Naive B cell (primary cell): ENCODE results near the gene PLPPR2. TPM values are rescaled to one million over a fixed set of nuclear protein-coding genes. Genes with fewer than 3 reads are reported as not detected.
"Not testable (repeated sequence)": the region's sequence is repeated elsewhere in the genome, so short reads cannot be mapped to it uniquely, and the experiment has no call there.

Source experiments
- ATAC-seq, 2 donors: fragments of 150-1000 bp; cut with Tn5 transposase; 2 replicates each; pipeline ENCODE4 v1.10.0; 2021; ENCODE audit warnings: low read depth in 2 of 2, mild to moderate bottlenecking in 2 of 2, moderate library complexity in 2 of 2
- DNase-seq: peaks from one replicate; pipeline ENCODE4 v3.0.0; 2022
- H3K27ac Mint-ChIP-seq, 6 donors: one replicate each; pipeline ENCODE4 v1.8.0; 2020 to 2022; ENCODE audit warnings: mild to moderate bottlenecking in 6 of 6, mixed read lengths in 6 of 6, moderate library complexity in 5 of 6, inconsistent platforms in 2 of 6
- H3K27me3 Mint-ChIP-seq, 3 donors: one replicate each; pipeline ENCODE4 v1.8.0; 2021 to 2022; ENCODE audit warnings: mixed read lengths in 3 of 3, mild to moderate bottlenecking in 1 of 3
- H3K36me3 Mint-ChIP-seq, 2 donors: one replicate each; pipeline ENCODE4 v1.8.0; 2020 to 2022; ENCODE audit warnings: mixed read lengths in 2 of 2, inconsistent platforms in 1 of 2, mild to moderate bottlenecking in 1 of 2
- H3K4me1 Mint-ChIP-seq, 3 donors: one replicate each; pipeline ENCODE4 v1.8.0; 2020 to 2022; ENCODE audit warnings: mixed read lengths in 3 of 3, inconsistent platforms in 1 of 3, mild to moderate bottlenecking in 1 of 3, moderate library complexity in 1 of 3
- H3K4me3 Mint-ChIP-seq, 8 donors: one replicate each; pipeline ENCODE4 v1.8.0; 2020 to 2022; ENCODE audit warnings: mild to moderate bottlenecking in 8 of 8, mixed read lengths in 8 of 8, moderate library complexity in 8 of 8, inconsistent platforms in 2 of 8
- H3K9me3 Mint-ChIP-seq, 7 donors: one replicate each; pipeline ENCODE4 v1.8.0; 2020 to 2022; ENCODE audit warnings: mixed read lengths in 7 of 7, mild to moderate bottlenecking in 5 of 7, inconsistent platforms in 2 of 7, moderate library complexity in 1 of 7
- polyA plus RNA-seq, 6 donors: library from polyadenylated mRNA; unstranded; fragments of 300-500 nt; fragmentation: Illumina TruSeq; gene quantifications; one replicate each; pipeline ENCODE4 v1.2.3, GENCODE V29; 2021; ENCODE audit warnings: low read depth in 6 of 6

The PLPPR2 gene
- polyA plus RNA-seq: under 1 TPM in 2 of 6 donors, not detected in 4; 0.56 to 0.69 TPM

DNA sequence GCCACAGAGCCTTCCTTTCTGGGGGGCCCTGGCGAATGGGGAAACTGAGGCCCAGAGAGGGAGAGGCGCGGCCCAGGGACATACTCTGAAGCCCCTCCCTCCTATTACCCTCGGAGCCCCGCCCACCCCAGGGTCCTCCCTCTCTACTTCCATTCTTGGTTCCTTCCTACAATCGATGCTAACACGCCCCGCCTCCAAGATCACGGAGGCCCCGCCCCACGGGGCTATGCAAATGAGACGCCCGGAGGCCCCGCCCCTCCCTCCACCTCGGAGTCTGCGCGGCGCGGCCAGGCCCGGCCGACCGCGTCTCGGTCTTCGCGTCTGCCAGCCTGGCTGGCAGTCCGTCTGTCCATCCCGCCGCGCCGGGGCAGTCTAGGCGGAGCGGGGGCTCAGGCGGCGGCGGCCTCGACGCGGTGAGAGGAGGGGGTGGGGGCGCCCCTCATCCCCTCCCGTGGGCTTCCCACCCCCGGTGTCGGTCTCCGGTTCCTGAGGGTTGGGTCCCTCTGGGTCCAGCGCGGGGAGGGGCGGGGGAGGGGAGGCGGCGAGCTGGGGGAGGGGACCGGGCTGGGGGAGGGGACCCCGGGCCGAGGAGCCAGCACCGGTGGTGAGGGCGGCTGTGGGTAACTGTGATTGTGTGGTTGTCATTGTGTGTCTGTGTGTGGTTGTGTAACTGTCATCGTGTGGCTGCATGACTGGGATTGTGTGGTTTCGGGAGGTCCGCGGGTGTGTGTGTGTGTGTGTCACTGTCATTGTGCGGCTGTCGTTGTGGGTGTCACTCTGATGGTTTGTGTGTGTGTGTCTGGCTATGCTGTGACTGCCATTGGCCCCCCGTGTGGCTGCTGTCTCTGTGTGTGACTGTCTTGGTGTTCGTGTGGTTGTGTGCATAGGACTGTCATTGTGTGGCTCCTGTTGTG lies at the start of gene PLPPR2:
TSS of gene PLPPR2 (plus strand) at position 273 of the 914 bp plus-strand sequence. CDS start 2,242 bp downstream, outside the sequence.
- H3K4me3 Mint-ChIP-seq: peak within 1 kb of the TSS; percentile 25 to 81 (median 72)
- DNase-seq (peak; percentile 69), ATAC-seq (peak; percentile 88 to 93)
- no peaks in the 10 kb centered on the region for H3K9me3 Mint-ChIP-seq
- H3K4me1 Mint-ChIP-seq: peaks cover 14 to 31% (median 16%) of the 10 kb centered on the region in 3 donors
- no peaks in the 10 kb centered on the region for H3K36me3 Mint-ChIP-seq
- peak within 1 kb of the TSS in 1 of 6 donors; percentile 78 for H3K27ac Mint-ChIP-seq
- peaks cover 9 to 37% (median 23%) of the 10 kb centered on the region in 3 donors for H3K27me3 Mint-ChIP-seq

- H3K27me3 Mint-ChIP-seq: peaks cover 3 to 21% (median 18%) of the 10 kb centered on the region in 3 donors
- no peaks in the 10 kb centered on the region for H3K36me3 Mint-ChIP-seq
- no peak for DNase-seq
- H3K4me1 Mint-ChIP-seq: no peaks in the 10 kb centered on the region
- ATAC-seq: peak; percentile 28 to 38
- peaks cover 0 to 2% (median 0%) of the 10 kb centered on the region in 7 donors for H3K9me3 Mint-ChIP-seq
- no peak overlapping the region for H3K4me3 Mint-ChIP-seq
- no peak overlapping the region for H3K27ac Mint-ChIP-seq
Observed at GRCh38 chr19:11306337-11306736, 48.9 kb upstream of the PLPPR2 start.

- not testable (repeated sequence) for ATAC-seq, H3K36me3 Mint-ChIP-seq, H3K9me3 Mint-ChIP-seq, H3K27me3 Mint-ChIP-seq, DNase-seq
- H3K4me1 Mint-ChIP-seq: peaks cover 33 to 67% (median 46%) of the 10 kb centered on the region in 3 donors
- H3K4me3 Mint-ChIP-seq: peak overlapping the region in 6 of 8 donors; percentile 31 to 50 (median 40)
- peak overlapping the region in 4 of 6 donors; percentile 57 to 92 (median 83) for H3K27ac Mint-ChIP-seq
Observed at GRCh38 chr19:11320278-11320995, 34.8 kb upstream of the PLPPR2 start.

DNA sequence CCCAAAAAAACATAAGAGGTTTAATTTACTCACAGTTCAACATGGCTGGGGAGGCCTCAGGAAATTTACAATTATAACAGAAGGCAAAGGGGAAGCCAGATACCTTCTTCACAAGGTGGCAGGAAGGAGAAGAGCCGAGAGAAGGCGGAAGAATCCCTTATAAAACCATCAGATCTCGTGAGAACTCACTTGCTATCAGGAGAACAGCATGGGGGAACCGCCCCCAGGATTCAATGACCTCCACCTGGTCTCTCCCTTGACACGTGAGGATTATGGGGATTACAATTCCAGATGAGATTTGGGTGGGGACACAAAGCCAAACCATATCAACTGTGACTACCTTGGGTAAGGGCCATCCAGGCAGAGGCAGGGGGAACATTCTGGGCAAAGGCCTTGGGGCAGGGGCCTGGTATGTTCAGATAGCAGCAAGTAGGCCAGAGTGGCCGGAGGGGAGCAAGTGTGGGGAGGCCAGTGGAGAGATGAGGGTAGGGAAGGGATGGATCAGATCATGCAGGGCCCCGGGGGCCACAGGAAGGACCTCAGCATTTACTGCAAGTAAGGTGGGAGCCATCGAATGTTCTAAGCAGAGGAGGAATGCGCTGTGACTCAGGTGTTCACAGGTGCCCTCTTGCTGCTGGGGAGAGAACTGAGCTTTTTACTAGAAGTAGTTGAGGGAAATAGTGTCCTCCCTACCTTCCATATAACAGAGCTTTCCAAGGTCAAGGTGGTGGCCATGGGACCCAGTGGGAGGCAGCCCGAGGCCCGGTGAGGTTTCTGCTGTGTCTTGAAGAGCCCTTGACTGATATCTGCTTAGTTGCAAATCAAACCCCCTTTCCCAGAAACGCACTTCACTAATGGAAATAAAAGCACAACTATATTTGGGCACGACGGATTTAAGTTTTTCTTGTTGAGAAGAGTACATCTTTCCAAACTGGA lies 33.8 kb upstream of the PLPPR2 start:
- no peaks in the 10 kb centered on the region for H3K36me3 Mint-ChIP-seq
- peaks cover 0 to 7% (median 4%) of the 10 kb centered on the region in 3 donors for H3K27me3 Mint-ChIP-seq
- H3K4me3 Mint-ChIP-seq: peak overlapping the region in 6 of 8 donors; percentile 21 to 77 (median 44)
- no peak for DNase-seq
- ATAC-seq: no peak
- no peaks in the 10 kb centered on the region for H3K9me3 Mint-ChIP-seq
- peaks cover 33 to 67% (median 46%) of the 10 kb centered on the region in 3 donors for H3K4me1 Mint-ChIP-seq
- peak overlapping the region in 4 of 6 donors; percentile 54 to 85 (median 68) for H3K27ac Mint-ChIP-seq

GRCh38 chr19:11322269-11323024 lies 32.8 kb upstream of the PLPPR2 start:
- H3K4me1 Mint-ChIP-seq: peaks cover 33 to 60% (median 46%) of the 10 kb centered on the region in 3 donors
- no peaks in the 10 kb centered on the region for H3K9me3 Mint-ChIP-seq
- H3K27me3 Mint-ChIP-seq: peaks cover 0 to 7% (median 0%) of the 10 kb centered on the region in 3 donors
- peak overlapping the region in 5 of 6 donors; percentile 0 to 51 (median 46) for H3K27ac Mint-ChIP-seq
- ATAC-seq (peak in 1 of 2 donors; percentile 29), DNase-seq (no peak)
- H3K4me3 Mint-ChIP-seq: peak overlapping the region in 4 of 8 donors; percentile 45 to 57 (median 47)
- no peaks in the 10 kb centered on the region for H3K36me3 Mint-ChIP-seq

DNA sequence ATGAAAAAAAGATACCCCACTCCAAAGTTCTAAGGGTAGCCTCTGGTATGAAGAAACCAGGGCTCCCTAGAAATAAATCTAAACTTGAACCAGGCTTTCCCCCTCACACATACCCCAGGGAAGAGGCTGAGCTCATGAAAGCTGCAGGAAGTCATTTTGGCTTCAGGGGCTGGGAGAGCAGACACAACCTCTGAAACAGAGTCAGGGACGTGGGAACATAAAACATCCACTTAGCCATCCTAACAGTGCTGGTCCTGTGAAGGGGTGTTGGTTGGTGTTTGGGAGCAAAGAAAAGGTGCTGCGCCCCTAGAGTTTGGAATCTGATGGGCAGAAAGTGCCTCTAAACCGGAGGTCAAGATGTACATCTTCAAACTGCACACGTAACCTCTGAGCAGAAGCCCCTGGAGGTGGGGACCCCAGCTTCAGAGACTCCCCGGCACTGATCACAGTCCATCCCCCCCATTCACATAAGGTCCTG lies 31.6 kb upstream of the PLPPR2 start:
- Mint-ChIP-seq H3K36me3 (no peaks in the 10 kb centered on the region), H3K27ac (peak overlapping the region; percentile 76 to 92 (median 84)), H3K4me1 (peaks cover 30 to 48% (median 40%) of the 10 kb centered on the region in 3 donors), H3K4me3 (peak overlapping the region in 7 of 8 donors; percentile 47 to 89 (median 72)), H3K9me3 (no peaks in the 10 kb centered on the region), H3K27me3 (peaks cover 0 to 7% (median 0%) of the 10 kb centered on the region in 3 donors)
- ATAC-seq: no peak
- no peak for DNase-seq

- Mint-ChIP-seq H3K36me3 (no peaks in the 10 kb centered on the region), H3K4me1 (peaks cover 30 to 48% (median 40%) of the 10 kb centered on the region in 3 donors), H3K4me3 (peak overlapping the region in 7 of 8 donors; percentile 47 to 89 (median 72)), H3K27ac (peak overlapping the region; percentile 76 to 92 (median 84)), H3K27me3 (peaks cover 0 to 7% (median 0%) of the 10 kb centered on the region in 3 donors), H3K9me3 (no peaks in the 10 kb centered on the region)
- ATAC-seq (peak; percentile 85 to 89), DNase-seq (peak; percentile 37)
Observed at GRCh38 chr19:11324079-11324661, 31.1 kb upstream of the PLPPR2 start.

DNA sequence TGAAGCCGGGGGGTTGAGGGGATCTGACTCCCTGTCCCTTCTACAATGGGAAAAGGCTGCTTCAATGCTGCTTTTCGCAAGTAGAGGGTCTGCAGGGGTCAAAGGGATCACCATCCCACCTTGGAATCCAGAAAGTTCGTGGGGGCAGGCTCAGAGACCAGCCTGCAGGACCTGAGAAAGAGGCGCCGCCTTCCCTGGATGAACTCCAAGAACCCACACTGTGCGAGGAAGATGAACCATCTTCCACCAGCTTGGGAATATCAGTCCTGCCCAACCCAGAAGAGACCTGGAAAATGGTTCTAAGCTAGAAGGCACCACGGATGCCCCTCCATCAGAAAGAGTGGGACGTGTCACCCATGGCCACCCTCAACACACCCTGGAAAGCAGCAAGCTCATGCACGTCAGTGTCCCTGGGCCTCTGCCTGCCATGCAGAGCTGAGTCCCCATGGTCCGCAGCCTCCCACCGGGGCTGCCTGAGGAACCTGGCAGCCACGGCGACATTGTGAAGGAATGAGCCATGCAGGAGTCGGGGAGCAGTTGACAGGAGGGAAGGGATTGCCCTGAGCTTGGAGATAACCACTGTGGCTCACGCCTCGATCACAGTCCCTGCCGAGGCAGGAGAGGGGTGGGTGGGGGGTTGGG lies 30.4 kb upstream of the PLPPR2 start:
- peaks cover 30 to 48% (median 40%) of the 10 kb centered on the region in 3 donors for H3K4me1 Mint-ChIP-seq
- ATAC-seq: no peak
- peak overlapping the region in 5 of 6 donors; percentile 24 to 92 (median 76) for H3K27ac Mint-ChIP-seq
- no peaks in the 10 kb centered on the region for H3K9me3 Mint-ChIP-seq
- no peak for DNase-seq
- H3K27me3 Mint-ChIP-seq: peaks cover 0 to 7% (median 0%) of the 10 kb centered on the region in 3 donors
- H3K36me3 Mint-ChIP-seq: no peaks in the 10 kb centered on the region
- H3K4me3 Mint-ChIP-seq: peak overlapping the region in 3 of 8 donors; percentile 47 to 85 (median 72)

DNA sequence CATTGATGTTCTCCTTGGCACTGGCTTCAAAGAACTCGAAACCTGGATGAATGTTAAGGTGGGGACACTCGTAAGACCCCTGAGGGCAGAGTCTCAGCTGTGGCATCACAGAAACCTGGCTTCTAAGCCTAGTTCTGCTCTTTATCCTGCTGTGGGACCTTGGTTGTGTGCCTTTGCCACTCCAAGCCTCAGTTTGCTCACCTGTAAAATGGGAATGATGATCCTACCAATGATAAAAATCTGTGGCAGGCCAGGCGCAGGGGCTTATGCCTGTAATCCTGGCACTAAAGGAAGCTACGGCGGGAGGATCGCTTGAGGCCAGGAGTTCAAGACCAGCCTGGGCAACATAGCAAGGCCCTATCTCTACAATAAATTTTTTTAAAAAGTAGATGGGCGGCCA lies 29.7 kb upstream of the PLPPR2 start:
- ATAC-seq (no peak), DNase-seq (no peak)
- no peaks in the 10 kb centered on the region for H3K9me3 Mint-ChIP-seq
- H3K4me3 Mint-ChIP-seq: peak overlapping the region in 1 of 8 donors; percentile 40
- peaks cover 0 to 7% (median 0%) of the 10 kb centered on the region in 3 donors for H3K27me3 Mint-ChIP-seq
- H3K36me3 Mint-ChIP-seq: no peaks in the 10 kb centered on the region
- H3K27ac Mint-ChIP-seq: peak overlapping the region in 1 of 6 donors; percentile 76
- H3K4me1 Mint-ChIP-seq: peaks cover 28 to 44% (median 36%) of the 10 kb centered on the region in 3 donors

GRCh38 chr19:11330127-11330526 lies 25.1 kb upstream of the PLPPR2 start:
- ATAC-seq: no peak
- no peak for DNase-seq
- H3K36me3 Mint-ChIP-seq: peaks cover 7 to 11% of the 10 kb centered on the region in 2 donors
- H3K4me3 Mint-ChIP-seq: no peak overlapping the region
- H3K27me3 Mint-ChIP-seq: no peaks in the 10 kb centered on the region
- no peaks in the 10 kb centered on the region for H3K4me1 Mint-ChIP-seq
- H3K27ac Mint-ChIP-seq: peak overlapping the region in 1 of 6 donors; percentile 70
- H3K9me3 Mint-ChIP-seq: peaks cover 0 to 2% (median 0%) of the 10 kb centered on the region in 7 donors

DNA sequence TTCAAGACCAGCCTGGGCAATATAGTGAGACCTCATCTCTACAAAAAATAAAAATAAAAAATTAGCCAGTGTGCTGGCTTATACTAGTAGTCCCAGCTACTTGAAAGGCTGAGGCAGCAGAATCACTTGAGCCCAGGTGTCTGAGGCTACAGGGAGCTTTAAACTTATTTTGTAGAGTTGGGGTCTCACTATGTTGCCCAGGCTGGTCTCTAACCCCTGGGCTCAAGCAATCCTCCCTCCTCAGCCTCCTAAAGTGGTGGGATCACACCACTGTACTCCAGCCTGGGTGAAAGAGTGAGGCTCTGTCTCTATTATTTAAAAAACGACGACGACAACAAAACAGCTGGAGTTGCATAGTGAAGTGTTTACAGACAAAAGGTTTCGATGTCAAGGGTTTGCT lies 23.7 kb upstream of the PLPPR2 start:
- Mint-ChIP-seq H3K9me3 (peaks cover 0 to 4% (median 0%) of the 10 kb centered on the region in 7 donors), H3K4me1 (no peaks in the 10 kb centered on the region), H3K4me3 (no peak overlapping the region), H3K36me3 (peaks cover 12 to 18% of the 10 kb centered on the region in 2 donors), H3K27ac (peak overlapping the region in 2 of 6 donors; percentile 8 to 73), H3K27me3 (no peaks in the 10 kb centered on the region)
- DNase-seq: no peak
- no peak for ATAC-seq
